Measurements from ENCODE around the gene IRAK2. TPM values are rescaled to one million over a fixed set of nuclear protein-coding genes. Genes with fewer than 3 reads are reported as not detected.
"Not testable (repeated sequence)": the region's sequence is repeated elsewhere in the genome, so short reads cannot be mapped to it uniquely, and the experiment has no call there.

The IRAK2 gene
- total RNA-seq, 1 experiment from 2014 or later: 0.04 TPM

DNA sequence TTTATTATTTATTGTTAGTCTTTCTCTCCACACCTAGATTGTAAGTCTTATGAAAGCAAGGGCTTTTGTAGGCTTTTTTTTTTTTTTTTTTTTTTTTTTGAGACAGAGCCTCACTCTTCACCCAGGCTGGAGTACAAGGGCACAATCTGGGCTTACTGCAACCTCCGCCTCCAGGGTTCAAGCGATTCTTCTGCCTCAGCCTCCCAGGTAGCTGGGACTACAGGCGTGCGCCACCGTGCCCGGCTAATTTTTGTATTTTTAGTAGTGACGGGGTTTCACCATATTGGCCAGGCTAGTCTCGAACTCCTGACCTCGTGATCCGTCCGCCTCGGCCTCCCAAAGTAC is 546 bp upstream of the IRAK2 start:
- not testable (repeated sequence) for H3K9me3 ChIP-seq (ENCODE audit: low read length); H4K20me1 ChIP-seq (ENCODE audit: insufficient read depth, low read depth, low read length); H3K4me2 ChIP-seq (ENCODE audit: low read depth, low read length, poor library complexity, severe bottlenecking); H3K27me3 ChIP-seq (ENCODE audit: low read length); H3K79me2 ChIP-seq (ENCODE audit: low read length); H3K36me3 ChIP-seq (ENCODE audit: insufficient read depth, low read length); H3K4me3 ChIP-seq (ENCODE audit: low read length); H3K9ac ChIP-seq (ENCODE audit: low read length); H3K9me2 ChIP-seq (replicated peaks; ENCODE audit: insufficient read depth, low read length); H2AFZ ChIP-seq (ENCODE audit: low read length); H3K27ac ChIP-seq (ENCODE audit: low read length); H3K4me1 ChIP-seq (ENCODE audit: low read length); DNase-seq

GRCh38 chr3:10166213-10166604 is 1.5 kb downstream of the IRAK2 start:
- Histone ChIP-seq H2AFZ (ENCODE audit: low read length) (no peak overlapping the region), H3K79me2 (ENCODE audit: low read length) (no peaks in the 10 kb centered on the region), H4K20me1 (ENCODE audit: insufficient read depth, low read depth, low read length) (no peaks in the 10 kb centered on the region), H3K4me2 (ENCODE audit: low read depth, low read length, poor library complexity, severe bottlenecking) (no peak overlapping the region), H3K9me2 (replicated peaks; ENCODE audit: insufficient read depth, low read length) (no peaks in the 10 kb centered on the region), H3K9ac (ENCODE audit: low read length) (no peak overlapping the region), H3K4me1 (ENCODE audit: low read length) (no peaks in the 10 kb centered on the region), H3K9me3 (ENCODE audit: low read length) (peaks cover 2% of the 10 kb centered on the region; the same call in 1 of the 2 replicates), H3K36me3 (ENCODE audit: insufficient read depth, low read length) (no peaks in the 10 kb centered on the region), H3K27ac (ENCODE audit: low read length) (no peak overlapping the region), H3K4me3 (ENCODE audit: low read length) (no peak overlapping the region), H3K27me3 (ENCODE audit: low read length) (0 out of 2 replicates have a peak, but pooled peaks cover 3% of the 10 kb centered on the region)
- no peak for DNase-seq

DNA sequence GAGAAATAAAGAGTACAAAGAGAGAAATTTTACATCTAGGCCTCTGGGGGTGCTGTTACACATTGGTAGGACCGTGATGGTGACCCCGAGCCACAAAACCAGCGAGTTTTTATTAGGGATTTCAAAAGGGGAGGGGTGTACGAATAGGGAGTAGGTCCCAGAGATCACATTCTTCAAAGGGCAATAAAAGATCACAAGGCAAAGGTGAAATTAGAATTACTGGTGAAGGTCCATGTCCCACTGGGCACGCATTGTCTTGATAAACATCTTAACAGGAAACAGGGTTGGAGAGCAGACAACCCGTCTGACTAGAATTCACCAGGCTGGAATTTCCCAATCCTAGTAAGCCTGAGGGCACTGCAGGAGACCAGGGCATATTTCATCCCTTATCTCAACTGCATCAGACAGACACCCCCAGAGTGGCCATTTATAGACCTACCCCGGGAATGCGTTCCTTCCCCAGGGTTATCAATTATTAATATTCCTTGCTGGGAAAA is 4.3 kb downstream of the IRAK2 start:
- no peak for DNase-seq
- no peaks in the 10 kb centered on the region for H3K36me3 ChIP-seq (ENCODE audit: insufficient read depth, low read length)
- no peak overlapping the region for H2AFZ ChIP-seq (ENCODE audit: low read length)
- H3K27me3 ChIP-seq (ENCODE audit: low read length): 0 out of 2 replicates have a peak, but pooled peaks cover 3% of the 10 kb centered on the region
- no peaks in the 10 kb centered on the region for H3K79me2 ChIP-seq (ENCODE audit: low read length)
- no peak overlapping the region for H3K4me2 ChIP-seq (ENCODE audit: low read depth, low read length, poor library complexity, severe bottlenecking)
- H3K9ac ChIP-seq (ENCODE audit: low read length): no peak overlapping the region
- H3K4me1 ChIP-seq (ENCODE audit: low read length): no peaks in the 10 kb centered on the region
- H3K9me3 ChIP-seq (ENCODE audit: low read length): peaks cover 2% of the 10 kb centered on the region; the same call in 1 of the 2 replicates
- no peak overlapping the region for H3K4me3 ChIP-seq (ENCODE audit: low read length)
- no peaks in the 10 kb centered on the region for H3K9me2 ChIP-seq (replicated peaks; ENCODE audit: insufficient read depth, low read length)
- H4K20me1 ChIP-seq (ENCODE audit: insufficient read depth, low read depth, low read length): no peaks in the 10 kb centered on the region
- H3K27ac ChIP-seq (ENCODE audit: low read length): no peak overlapping the region

GRCh38 chr3:10170915-10171478 is 6.3 kb downstream of the IRAK2 start:
- DNase-seq: no peak
- H3K27me3 ChIP-seq (ENCODE audit: low read length): 0 out of 2 replicates have a peak, but pooled peaks cover 3% of the 10 kb centered on the region
- H3K9me3 ChIP-seq (ENCODE audit: low read length): peaks cover 2% of the 10 kb centered on the region; the same call in 1 of the 2 replicates
- no peak overlapping the region for H3K27ac ChIP-seq (ENCODE audit: low read length)
- H3K36me3 ChIP-seq (ENCODE audit: insufficient read depth, low read length): no peaks in the 10 kb centered on the region
- H3K9ac ChIP-seq (ENCODE audit: low read length): no peak overlapping the region
- H3K4me1 ChIP-seq (ENCODE audit: low read length): no peaks in the 10 kb centered on the region
- no peak overlapping the region for H3K4me2 ChIP-seq (ENCODE audit: low read depth, low read length, poor library complexity, severe bottlenecking)
- no peak overlapping the region for H3K4me3 ChIP-seq (ENCODE audit: low read length)
- H2AFZ ChIP-seq (ENCODE audit: low read length): no peak overlapping the region
- H3K9me2 ChIP-seq (replicated peaks; ENCODE audit: insufficient read depth, low read length): no peaks in the 10 kb centered on the region
- no peaks in the 10 kb centered on the region for H3K79me2 ChIP-seq (ENCODE audit: low read length)
- H4K20me1 ChIP-seq (ENCODE audit: insufficient read depth, low read depth, low read length): no peaks in the 10 kb centered on the region

DNA sequence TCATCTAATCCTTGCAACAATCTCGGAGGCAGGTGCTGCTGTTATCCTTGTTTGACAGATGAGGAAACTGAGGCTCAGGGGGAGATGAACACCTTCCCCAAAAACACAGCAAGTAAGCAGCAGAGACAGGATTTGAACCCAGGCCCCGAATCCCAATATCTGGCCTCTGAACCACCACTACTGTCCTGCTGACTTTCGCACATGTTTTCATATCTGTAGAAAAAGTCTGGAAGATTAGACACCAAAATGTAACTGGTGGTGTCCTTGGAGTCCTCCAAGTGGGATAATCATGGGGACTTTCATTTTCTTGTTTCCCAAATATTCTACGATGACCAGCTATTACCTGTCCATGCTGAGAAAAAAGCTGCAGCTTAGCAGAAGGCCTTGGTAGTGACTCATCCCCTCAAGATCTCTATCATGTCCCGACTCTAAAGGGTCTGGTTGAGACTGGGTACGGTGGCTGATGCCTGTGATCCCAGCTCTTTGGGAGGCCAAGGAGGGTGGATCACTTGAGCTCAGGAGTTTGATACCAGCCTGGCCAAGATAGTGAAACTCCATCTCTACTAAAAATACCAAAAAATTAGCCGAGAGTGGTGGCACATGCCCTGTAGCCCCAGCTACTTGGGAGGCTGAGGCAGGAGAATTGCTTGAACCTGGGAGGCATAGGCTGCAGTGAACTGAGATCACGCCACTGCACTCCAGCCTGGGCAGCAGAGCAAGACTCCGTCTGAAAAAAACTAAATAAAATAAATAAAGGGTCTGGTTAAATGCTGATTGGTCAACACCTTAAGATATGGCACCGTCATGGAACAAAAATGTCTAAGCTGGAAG is 8.6 kb downstream of the IRAK2 start:
- H3K9ac ChIP-seq (ENCODE audit: low read length): no peak overlapping the region
- H3K9me2 ChIP-seq (replicated peaks; ENCODE audit: insufficient read depth, low read length): no peaks in the 10 kb centered on the region
- 0 out of 2 replicates have a peak, but pooled peaks cover 3% of the 10 kb centered on the region for H3K27me3 ChIP-seq (ENCODE audit: low read length)
- no peak overlapping the region for H2AFZ ChIP-seq (ENCODE audit: low read length)
- peaks cover 2% of the 10 kb centered on the region; the same call in 1 of the 2 replicates for H3K9me3 ChIP-seq (ENCODE audit: low read length)
- no peak for DNase-seq
- no peaks in the 10 kb centered on the region for H3K36me3 ChIP-seq (ENCODE audit: insufficient read depth, low read length)
- no peak overlapping the region for H3K27ac ChIP-seq (ENCODE audit: low read length)
- H3K4me2 ChIP-seq (ENCODE audit: low read depth, low read length, poor library complexity, severe bottlenecking): no peak overlapping the region
- H3K4me1 ChIP-seq (ENCODE audit: low read length): no peaks in the 10 kb centered on the region
- H4K20me1 ChIP-seq (ENCODE audit: insufficient read depth, low read depth, low read length): no peaks in the 10 kb centered on the region
- no peak overlapping the region for H3K4me3 ChIP-seq (ENCODE audit: low read length)
- no peaks in the 10 kb centered on the region for H3K79me2 ChIP-seq (ENCODE audit: low read length)

DNA sequence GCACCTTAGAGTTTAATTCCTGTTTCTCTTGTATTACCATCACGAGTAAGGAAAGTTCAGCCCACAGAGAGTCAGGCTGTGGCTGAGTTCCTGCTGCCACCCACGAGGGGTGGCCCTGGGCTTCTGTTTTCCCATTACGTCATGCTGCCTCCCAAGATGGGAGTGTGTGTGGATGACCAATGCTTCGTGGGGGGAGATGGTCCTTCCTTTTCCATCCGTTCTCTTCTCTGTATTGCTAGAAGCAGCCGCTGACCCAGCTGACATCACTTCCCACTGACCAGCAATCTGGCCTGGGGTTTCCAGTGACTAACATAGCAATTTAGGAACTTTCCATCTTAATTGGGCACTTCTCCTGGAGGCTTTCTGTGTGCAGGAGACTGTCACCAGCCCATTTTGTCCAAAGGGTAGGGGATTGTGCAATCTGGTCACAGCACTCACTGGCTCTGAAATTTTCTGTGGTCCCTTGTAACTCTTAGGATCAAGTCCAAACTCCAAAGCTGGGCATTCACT is 9.3 kb downstream of the IRAK2 start:
- no peaks in the 10 kb centered on the region for H3K4me1 ChIP-seq (ENCODE audit: low read length)
- H3K79me2 ChIP-seq (ENCODE audit: low read length): no peaks in the 10 kb centered on the region
- H3K4me3 ChIP-seq (ENCODE audit: low read length): no peak overlapping the region
- H3K9ac ChIP-seq (ENCODE audit: low read length): no peak overlapping the region
- H3K27ac ChIP-seq (ENCODE audit: low read length): no peak overlapping the region
- no peaks in the 10 kb centered on the region for H3K27me3 ChIP-seq (ENCODE audit: low read length)
- H3K4me2 ChIP-seq (ENCODE audit: low read depth, low read length, poor library complexity, severe bottlenecking): no peak overlapping the region
- H3K36me3 ChIP-seq (ENCODE audit: insufficient read depth, low read length): no peaks in the 10 kb centered on the region
- no peaks in the 10 kb centered on the region for H3K9me3 ChIP-seq (ENCODE audit: low read length)
- H4K20me1 ChIP-seq (ENCODE audit: insufficient read depth, low read depth, low read length): no peaks in the 10 kb centered on the region
- no peaks in the 10 kb centered on the region for H3K9me2 ChIP-seq (replicated peaks; ENCODE audit: insufficient read depth, low read length)
- H2AFZ ChIP-seq (ENCODE audit: low read length): no peak overlapping the region
- DNase-seq: no peak

- H4K20me1 ChIP-seq (ENCODE audit: insufficient read depth, low read depth, low read length); H3K4me3 ChIP-seq (ENCODE audit: low read length); H3K79me2 ChIP-seq (ENCODE audit: low read length); H3K27ac ChIP-seq (ENCODE audit: low read length); H3K9me3 ChIP-seq (ENCODE audit: low read length); H3K36me3 ChIP-seq (ENCODE audit: insufficient read depth, low read length); H3K9me2 ChIP-seq (replicated peaks; ENCODE audit: insufficient read depth, low read length); DNase-seq; H2AFZ ChIP-seq (ENCODE audit: low read length); H3K4me2 ChIP-seq (ENCODE audit: low read depth, low read length, poor library complexity, severe bottlenecking); H3K9ac ChIP-seq (ENCODE audit: low read length); H3K4me1 ChIP-seq (ENCODE audit: low read length); H3K27me3 ChIP-seq (ENCODE audit: low read length): not testable (repeated sequence)
Measured at GRCh38 chr3:10175334-10175733, 10.6 kb downstream of the IRAK2 start.

- H3K4me2 ChIP-seq (ENCODE audit: low read depth, low read length, poor library complexity, severe bottlenecking); H3K79me2 ChIP-seq (ENCODE audit: low read length); H4K20me1 ChIP-seq (ENCODE audit: insufficient read depth, low read depth, low read length); H3K9ac ChIP-seq (ENCODE audit: low read length); H3K9me2 ChIP-seq (replicated peaks; ENCODE audit: insufficient read depth, low read length); H3K4me3 ChIP-seq (ENCODE audit: low read length); H2AFZ ChIP-seq (ENCODE audit: low read length); DNase-seq; H3K9me3 ChIP-seq (ENCODE audit: low read length); H3K27me3 ChIP-seq (ENCODE audit: low read length); H3K36me3 ChIP-seq (ENCODE audit: insufficient read depth, low read length); H3K27ac ChIP-seq (ENCODE audit: low read length); H3K4me1 ChIP-seq (ENCODE audit: low read length): not testable (repeated sequence)
Measured at GRCh38 chr3:10176150-10176549, 11.4 kb downstream of the IRAK2 start.
